Liver (tissue), 9 donors: ENCODE results near the gene SNRPF. TPM values are rescaled to one million over a fixed set of nuclear protein-coding genes. Genes with fewer than 3 reads are reported as not detected.

Source experiments
- DNase-seq: peaks from one replicate; pipeline ENCODE4 v3.0.0-alpha.2; 2017; ENCODE audit warnings: low spot score
- H3K27ac ChIP-seq, 2 donors: one replicate each; pipeline ENCODE4 v1.7.0; 2013; ENCODE audit warnings: inconsistent platforms in 2 of 2, low read length in 2 of 2, control low read depth in 1 of 2, low read depth in 1 of 2, mild to moderate bottlenecking in 1 of 2
- H3K27me3 ChIP-seq, 4 donors: one replicate each; pipeline versions ENCODE4 v1.6.1 to v1.7.0; 2013; ENCODE audit warnings: low read length in 3 of 4, inconsistent platforms in 1 of 4, mild to moderate bottlenecking in 1 of 4, moderate library complexity in 1 of 4; ENCODE audit not compliant: control insufficient read depth in 4 of 4, insufficient read depth in 4 of 4
- H3K36me3 ChIP-seq, 4 donors: one replicate each; pipeline versions ENCODE4 v1.6.1 to v1.7.0; 2013; ENCODE audit warnings: low read length in 3 of 4, mild to moderate bottlenecking in 3 of 4, low read depth in 1 of 4, moderate library complexity in 1 of 4; ENCODE audit not compliant: control insufficient read depth in 4 of 4, insufficient read depth in 3 of 4
- H3K4me1 ChIP-seq, 4 donors: one replicate each; pipeline versions ENCODE4 v1.6.1 to v1.7.0; 2013; ENCODE audit warnings: low read length in 3 of 4, mild to moderate bottlenecking in 3 of 4, moderate library complexity in 1 of 4; ENCODE audit not compliant: control insufficient read depth in 4 of 4, insufficient read depth in 4 of 4
- H3K4me3 ChIP-seq, 3 donors: one replicate each; pipeline versions ENCODE4 v1.6.1 to v1.7.0; 2013; ENCODE audit warnings: low read length in 3 of 3, control low read depth in 1 of 3, low read depth in 1 of 3, mild to moderate bottlenecking in 1 of 3
- H3K9ac ChIP-seq, 2 donors: one replicate each; pipeline ENCODE4 v1.7.0; 2013; ENCODE audit warnings: low read length in 2 of 2, mild to moderate bottlenecking in 2 of 2, moderate library complexity in 2 of 2, control low read depth in 1 of 2, low read depth in 1 of 2
- H3K9me3 ChIP-seq, 4 donors: one replicate each; pipeline versions ENCODE4 v1.6.1 to v1.7.0; 2013; ENCODE audit warnings: low read length in 3 of 4; ENCODE audit not compliant: control insufficient read depth in 4 of 4
- ATF3 ChIP-seq: IDR thresholded peaks from 2 replicates; pipeline ENCODE4 v1.6.1; 2016; ENCODE audit warnings: antibody characterized with exemption
- CTCF ChIP-seq: fragments of 150-350 bp; IDR thresholded peaks from 2 replicates; pipeline ENCODE4 v1.5.1; 2017; ENCODE audit warnings: improper control_type of control experiment, low read depth, low read length; ENCODE audit not compliant: missing input control
- EGR1 ChIP-seq, 2 donors: IDR thresholded peaks; 2 replicates each; pipeline ENCODE4 v1.6.1; 2016 to 2018; ENCODE audit warnings: antibody characterized with exemption in 2 of 2, low read depth in 2 of 2
- FOXA1 ChIP-seq: IDR thresholded peaks from 2 replicates; pipeline ENCODE4 v1.6.1; 2016; ENCODE audit warnings: antibody characterized with exemption
- FOXA2 ChIP-seq: IDR thresholded peaks from 2 replicates; pipeline ENCODE4 v1.6.1; 2016; ENCODE audit warnings: antibody characterized with exemption
- GABPA ChIP-seq, 2 donors: IDR thresholded peaks in 1 of 2; conservative IDR thresholded peaks in 1 of 2; 2 replicates each; pipeline ENCODE4 v1.6.1; 2016; ENCODE audit warnings: antibody characterized with exemption in 2 of 2, mild to moderate bottlenecking in 1 of 2, moderate library complexity in 1 of 2
- HNF4A ChIP-seq, 2 donors: conservative IDR thresholded peaks; 2 replicates each; pipeline ENCODE4 v1.6.1; 2016; ENCODE audit warnings: antibody characterized with exemption in 2 of 2, mild to moderate bottlenecking in 2 of 2
- HNF4G ChIP-seq: IDR thresholded peaks from 2 replicates; pipeline ENCODE4 v1.6.1; 2016; ENCODE audit warnings: antibody characterized with exemption
- JUND ChIP-seq, 2 donors: IDR thresholded peaks; 2 replicates each; pipeline ENCODE4 v1.6.1; 2016; ENCODE audit warnings: antibody characterized with exemption in 2 of 2
- MAX ChIP-seq: IDR thresholded peaks from 2 replicates; pipeline ENCODE4 v1.6.1; 2016; ENCODE audit warnings: antibody characterized with exemption
- NR2F2 ChIP-seq: IDR thresholded peaks from 2 replicates; pipeline ENCODE4 v1.6.1; 2016; ENCODE audit warnings: antibody characterized with exemption
- RAD21 ChIP-seq, 2 donors: IDR thresholded peaks; 2 replicates each; pipeline ENCODE4 v1.6.1; 2016; ENCODE audit warnings: antibody characterized with exemption in 2 of 2, mild to moderate bottlenecking in 2 of 2
- REST ChIP-seq: IDR thresholded peaks from 2 replicates; pipeline ENCODE4 v1.6.1; 2016; ENCODE audit warnings: antibody characterized with exemption, mild to moderate bottlenecking
- RXRA ChIP-seq, 2 donors: IDR thresholded peaks; 2 replicates each; pipeline ENCODE4 v1.6.1; 2017 to 2018; ENCODE audit warnings: antibody characterized with exemption in 2 of 2, mild to moderate bottlenecking in 1 of 2
- SP1 ChIP-seq: IDR thresholded peaks from 2 replicates; pipeline ENCODE4 v1.6.1; 2018; ENCODE audit warnings: antibody characterized with exemption, mild to moderate bottlenecking
- TAF1 ChIP-seq: conservative IDR thresholded peaks from 2 replicates; pipeline ENCODE4 v1.6.1; 2016; ENCODE audit warnings: antibody characterized with exemption, mild to moderate bottlenecking
- YY1 ChIP-seq: IDR thresholded peaks from 2 replicates; pipeline ENCODE4 v1.6.1; 2016; ENCODE audit warnings: antibody characterized with exemption, mild to moderate bottlenecking
- ZBTB33 ChIP-seq: IDR thresholded peaks from 2 replicates; pipeline ENCODE4 v1.6.1; 2016; ENCODE audit warnings: antibody characterized with exemption
- WGBS: extraction: QIAGEN DNeasy Blood & Tissue Kit; methylation state at CpG from one replicate; pipeline ENCODE4 v1.1.7; 2013; 5-methylcytosine and 5-hydroxymethylcytosine counted together
- polyA plus RNA-seq, 2 donors: library from polyadenylated mRNA; stranded (reverse) in 1 of 2; unstranded in 1 of 2; fragments of 200-250 nt in 1 of 2; fragments of >200 nt in 1 of 2; fragmentation: Nextera tagmentation in 1 of 2; extraction: Ambion mirVana in 1 of 2; gene quantifications; one replicate each; pipeline versions ENCODE4 v1.2.1 to v1.2.3, GENCODE V29; 2013 to 2015
- total RNA-seq, 2 donors: library from RNA; depleted of rRNA; stranded (reverse); fragments of >200 nt; gene quantifications; one replicate each; pipeline ENCODE4 v1.2.3, GENCODE V29; 2014
- donor health status: healthy.
- donor health status: healthy.
- donor health status: healthy.
- donor health status: healthy.
- donor health status: healthy.

Gene SNRPF
- total and polyA plus RNA-seq, 4 donors, result 5.4 to 35.9 (median 12.4) TPM

GRCh38 chr12:95859344-95859816 is 628 bp downstream of the SNRPF start:
- WGBS, result 1% methylated on average over 13 of the region's 13 CpGs
- H3K27me3 ChIP-seq, result no peaks in the 10 kb centered on the region
- H3K4me3 ChIP-seq, result peak overlapping the region; percentile 53 to 82 (median 66)
- H3K9me3 ChIP-seq, result no peaks in the 10 kb centered on the region
- H3K27ac ChIP-seq, result peak overlapping the region; percentile 73 to 75
- peaks cover 5 to 22% (median 17%) of the 10 kb centered on the region in 4 donors for H3K4me1 ChIP-seq
- no peak for DNase-seq
- peak overlapping the region; percentile 55 to 67 for H3K9ac ChIP-seq
- peaks cover 3 to 23% (median 12%) of the 10 kb centered on the region in 4 donors for H3K36me3 ChIP-seq
- no peak for TF ChIP-seq YY1
- no peak for TF ChIP-seq NR2F2
- no peak for TF ChIP-seq FOXA2
- no peak for TF ChIP-seq JUND (IDR thresholded peaks at IDR 0.05)
- no peak for TF ChIP-seq RAD21 (IDR thresholded peaks at IDR 0.05)
- TF ChIP-seq REST, result no peak
- TF ChIP-seq TAF1, result no peak
- no peak for TF ChIP-seq CTCF
- no peak for TF ChIP-seq MAX
- TF ChIP-seq HNF4A (conservative IDR thresholded peaks at IDR 0.05), result no peak
- no peak for TF ChIP-seq EGR1 (IDR thresholded peaks at IDR 0.05; ENCODE audit: low read depth in 2 of 2)
- no peak for TF ChIP-seq ZBTB33
- no peak for TF ChIP-seq RXRA (IDR thresholded peaks at IDR 0.05)
- TF ChIP-seq HNF4G, result no peak
- TF ChIP-seq FOXA1, result no peak
- TF ChIP-seq ATF3, result no peak
- no peak for TF ChIP-seq SP1
- TF ChIP-seq GABPA (IDR thresholded peaks at IDR 0.05 in 1 of 2, conservative IDR thresholded peaks at IDR 0.05 in 1 of 2), result no peak
